HL-60 (cell line): ENCODE data around the gene PIK3R1.

Experiments used
- DNase-seq, 2 experiments: peaks; one replicate each; pipeline ENCODE4 v3.0.0-alpha.2; 2010 to 2020; ENCODE audit warnings: low read depth in 1 of 2, low spot score in 1 of 2
- H3K27ac ChIP-seq: fragments of 250-450 bp; sonication (Bioruptor Pico); replicated peaks from 2 replicates; pipeline ENCODE4 v1.5.1; 2020; ENCODE audit warnings: mild to moderate bottlenecking, moderate library complexity
- H3K27me3 ChIP-seq: fragments of 250-450 bp; sonication (Bioruptor Pico); 2 replicates; pipeline ENCODE4 v1.5.1; 2021; ENCODE audit warnings: mild to moderate bottlenecking, moderate library complexity; ENCODE audit not compliant: insufficient read depth, poor library complexity, severe bottlenecking
- H3K4me3 ChIP-seq: replicated peaks from 2 replicates; pipeline ENCODE4 v1.5.1; 2011; ENCODE audit warnings: mild to moderate bottlenecking, control low read depth, low read length; ENCODE audit not compliant: insufficient read depth
- GABPA ChIP-seq: IDR thresholded peaks from 2 replicates; pipeline ENCODE4 v1.6.1; 2012; ENCODE audit warnings: low read depth
- POLR2AphosphoS5 ChIP-seq: IDR thresholded peaks from 2 replicates; pipeline ENCODE4 v1.6.1; 2012; ENCODE audit warnings: low read depth
- REST ChIP-seq: IDR thresholded peaks from 2 replicates; pipeline ENCODE4 v1.6.1; 2012; ENCODE audit warnings: low read depth; ENCODE audit not compliant: insufficient replicate concordance
- SPI1 ChIP-seq: IDR thresholded peaks from 2 replicates; pipeline ENCODE4 v1.6.1; 2012; ENCODE audit warnings: low read depth, mild to moderate bottlenecking, borderline replicate concordance
- TF ChIP-seq, protein P1 (sequence below): IDR thresholded peaks from one replicate; pipeline ENCODE4 v1.5.1; 2011; ENCODE audit warnings: low read length, control low read depth, inconsistent platforms; ENCODE audit not compliant: insufficient read depth

Gene PIK3R1

GRCh38 chr5:68348447-68349222 is 133.1 kb downstream of the PIK3R1 start:
- TF ChIP-seq, protein P1, sequence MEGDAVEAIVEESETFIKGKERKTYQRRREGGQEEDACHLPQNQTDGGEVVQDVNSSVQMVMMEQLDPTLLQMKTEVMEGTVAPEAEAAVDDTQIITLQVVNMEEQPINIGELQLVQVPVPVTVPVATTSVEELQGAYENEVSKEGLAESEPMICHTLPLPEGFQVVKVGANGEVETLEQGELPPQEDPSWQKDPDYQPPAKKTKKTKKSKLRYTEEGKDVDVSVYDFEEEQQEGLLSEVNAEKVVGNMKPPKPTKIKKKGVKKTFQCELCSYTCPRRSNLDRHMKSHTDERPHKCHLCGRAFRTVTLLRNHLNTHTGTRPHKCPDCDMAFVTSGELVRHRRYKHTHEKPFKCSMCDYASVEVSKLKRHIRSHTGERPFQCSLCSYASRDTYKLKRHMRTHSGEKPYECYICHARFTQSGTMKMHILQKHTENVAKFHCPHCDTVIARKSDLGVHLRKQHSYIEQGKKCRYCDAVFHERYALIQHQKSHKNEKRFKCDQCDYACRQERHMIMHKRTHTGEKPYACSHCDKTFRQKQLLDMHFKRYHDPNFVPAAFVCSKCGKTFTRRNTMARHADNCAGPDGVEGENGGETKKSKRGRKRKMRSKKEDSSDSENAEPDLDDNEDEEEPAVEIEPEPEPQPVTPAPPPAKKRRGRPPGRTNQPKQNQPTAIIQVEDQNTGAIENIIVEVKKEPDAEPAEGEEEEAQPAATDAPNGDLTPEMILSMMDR, result no peak
- TF ChIP-seq POLR2AphosphoS5 (no peak), GABPA (no peak), SPI1 (no peak), REST (no peak)
- no peak for DNase-seq
- Histone ChIP-seq H3K27ac (no peak overlapping the region), H3K27me3 (no peaks in the 10 kb centered on the region), H3K4me3 (no peak overlapping the region)

GRCh38 chr5:68350176-68350575 is 134.6 kb downstream of the PIK3R1 start:
- no peak overlapping the region for H3K27ac ChIP-seq
- no peak overlapping the region for H3K4me3 ChIP-seq
- TF ChIP-seq SPI1, result no peak
- TF ChIP-seq, protein P1, result no peak
- TF ChIP-seq POLR2AphosphoS5, result no peak
- no peak for TF ChIP-seq REST
- TF ChIP-seq GABPA, result no peak
- no peak for DNase-seq
- no peaks in the 10 kb centered on the region for H3K27me3 ChIP-seq
